ENCODE results near the gene WDR77. TPM values are rescaled to one million over a fixed set of nuclear protein-coding genes. Genes with fewer than 3 reads are reported as not detected.

Gene WDR77
- total RNA-seq, 1 experiment from 2014 or later = 42.5 TPM

GRCh38 chr1:111483166-111483565, 34.1 kb upstream of the WDR77 start:
- H4K20me1 ChIP-seq (ENCODE audit: insufficient read depth) = no peaks in the 10 kb centered on the region

More at GRCh38 chr1:111483166-111483565, 34.1 kb upstream of the WDR77 start:
- ChIA-PET CTCF (interaction anchor here (3.2 kb wide), 1 partner anchor 285 kb away, joined by 41 read pairs; no protein-coding TSS in a partner anchor), RAD21 (ENCODE audit: low non-redundant PET in 1 of 2, low total read pairs in 2 of 2, uncharacterized antibody in 2 of 2, unreplicated experiment in 2 of 2) (no interaction called here), POLR2A (no interaction called here)
- Histone ChIP-seq H2AFZ (ENCODE audit: low read depth, low read length, poor library complexity, severe bottlenecking) (no peak overlapping the region), H3K79me2 (ENCODE audit: insufficient read depth, low read length) (no peaks in the 10 kb centered on the region), H3K9me3 (ENCODE audit: control insufficient read depth in 1 of 2, insufficient read depth in 1 of 2, low read depth in 1 of 2, low read length in 2 of 2) (no peaks in the 10 kb centered on the region), H3K27me3 (ENCODE audit: insufficient read depth, low read length) (no peaks in the 10 kb centered on the region), H3K4me1 (ENCODE audit: control insufficient read depth in 1 of 2, insufficient read depth in 2 of 2, low read length in 2 of 2) (no peaks in the 10 kb centered on the region), H3K9me2 (ENCODE audit: insufficient read depth) (no peaks in the 10 kb centered on the region), H3K4me3 (replicated peaks in 1 of 2; ENCODE audit: low read depth in 1 of 2, low read length in 2 of 2) (no peak overlapping the region), H3K27ac (ENCODE audit: low read depth, low read length) (no peak overlapping the region), H3K9ac (ENCODE audit: low read length) (no peak overlapping the region), H3K36me3 (ENCODE audit: control insufficient read depth in 1 of 2, insufficient read depth in 2 of 2, low read length in 2 of 2) (no peaks in the 10 kb centered on the region), H3K4me2 (ENCODE audit: low read length) (no peak overlapping the region)
- TF ChIP-seq CEBPB (IDR thresholded peaks at IDR 0.05; ENCODE audit: low read depth) (no peak), SP1 (IDR thresholded peaks at IDR 0.05; ENCODE audit: low read depth) (no peak), TCF7L2 (IDR thresholded peaks at IDR 0.05; ENCODE audit: borderline replicate concordance, extremely low read depth, insufficient read depth, insufficient read length) (no peak), EZH2phosphoT487 (IDR thresholded peaks at IDR 0.05; ENCODE audit: borderline replicate concordance) (no peak), ZFX (IDR thresholded peaks at IDR 0.05) (no peak), CBX3 (IDR thresholded peaks at IDR 0.05; ENCODE audit: low read depth) (no peak), RAD21 (IDR thresholded peaks at IDR 0.05; ENCODE audit: low read depth) (no peak), POLR2A (IDR thresholded peaks at IDR 0.05; ENCODE audit: borderline replicate concordance, extremely low read depth, insufficient read depth, insufficient read length) (no peak), REST (IDR thresholded peaks at IDR 0.05; ENCODE audit: low read depth) (no peak), ELF1 (IDR thresholded peaks at IDR 0.05; ENCODE audit: borderline replicate concordance, low read depth) (no peak), EZH2 (IDR thresholded peaks at IDR 0.05) (no peak), ZNF274 (IDR thresholded peaks at IDR 0.05; ENCODE audit: low read depth, low read length) (no peak), FOSL1 (IDR thresholded peaks at IDR 0.05; ENCODE audit: low read depth) (no peak), SIN3A (IDR thresholded peaks at IDR 0.05; ENCODE audit: low read depth) (no peak)
- DNase-seq (ENCODE audit: low read depth, low spot score) (no peak), ATAC-seq (no peak)
- BruUV-seq (replicated peaks) = no TSS peak
- intact Hi-C loops (cut with micrococcal nuclease) = loop anchor here (5.0 kb wide), 2 partner anchors 284 to 509 kb away; no protein-coding TSS in a partner anchor
